ENCODE results near the gene FAM78B. TPM values are rescaled to one million over a fixed set of nuclear protein-coding genes. Genes with fewer than 3 reads are reported as not detected.

The FAM78B gene
- total and polyA plus RNA-seq, 2 experiments from 2014 or later: 0.16 to 0.43 TPM

- Histone ChIP-seq H2AFZ (no peak overlapping the region), H3F3A (ENCODE audit: insufficient read depth) (no peaks in the 10 kb centered on the region), H3K9ac (no peak overlapping the region), H3K4me3 (no peak overlapping the region), H3K4me2 (ENCODE audit: unreplicated experiment) (no peak overlapping the region), H3K27me3 (replicated peaks; ENCODE audit: insufficient read depth) (0 out of 2 replicates have a peak, but pooled peaks cover 3% of the 10 kb centered on the region), H3K9me2 (ENCODE audit: insufficient read depth) (no peaks in the 10 kb centered on the region), H3K27ac (no peak overlapping the region), H3K4me1 (ENCODE audit: insufficient read depth) (no peaks in the 10 kb centered on the region), H4K20me1 (ENCODE audit: insufficient read depth) (no peaks in the 10 kb centered on the region), H3K9me3 (ENCODE audit: low read depth) (no peaks in the 10 kb centered on the region), H3K79me2 (ENCODE audit: insufficient read depth) (no peaks in the 10 kb centered on the region), H3K36me3 (ENCODE audit: low read depth) (no peaks in the 10 kb centered on the region)
- TF ChIP-seq EZH2 (IDR thresholded peaks at IDR 0.05; ENCODE audit: insufficient read depth, poor library complexity, severe bottlenecking) (no peak), EZH2phosphoT487 (IDR thresholded peaks at IDR 0.05; ENCODE audit: insufficient read depth, low read depth) (no peak)
- DNase-seq: peak; percentile 1
- 17% methylated on average over 11 of the region's 11 CpGs for WGBS, 2 experiments (ENCODE audit: low coverage in 1 of 2, low lambda C conversion rate in 2 of 2, missing lambda C conversion rate in 2 of 2)
- in situ Hi-C loops (cut with MboI): no loop called here
Observed at GRCh38 chr1:166032572-166033371, 134.0 kb downstream of the FAM78B start.

GRCh38 chr1:166031932-166032571, 134.7 kb downstream of the FAM78B start:
- 68 to 75% methylated on average over 1 of the region's 1 CpG for WGBS, 2 experiments (ENCODE audit: low coverage in 1 of 2, low lambda C conversion rate in 2 of 2, missing lambda C conversion rate in 2 of 2)
- Histone ChIP-seq H3K9me2 (ENCODE audit: insufficient read depth) (no peaks in the 10 kb centered on the region), H3K4me3 (no peak overlapping the region), H3F3A (ENCODE audit: insufficient read depth) (no peaks in the 10 kb centered on the region), H3K9ac (no peak overlapping the region), H3K4me2 (ENCODE audit: unreplicated experiment) (no peak overlapping the region), H3K27ac (no peak overlapping the region), H3K4me1 (ENCODE audit: insufficient read depth) (no peaks in the 10 kb centered on the region), H3K27me3 (replicated peaks; ENCODE audit: insufficient read depth) (0 out of 2 replicates have a peak, but pooled peaks cover 3% of the 10 kb centered on the region), H2AFZ (no peak overlapping the region), H3K36me3 (ENCODE audit: low read depth) (no peaks in the 10 kb centered on the region), H4K20me1 (ENCODE audit: insufficient read depth) (no peaks in the 10 kb centered on the region), H3K79me2 (ENCODE audit: insufficient read depth) (no peaks in the 10 kb centered on the region), H3K9me3 (ENCODE audit: low read depth) (no peaks in the 10 kb centered on the region)
- in situ Hi-C loops (cut with MboI): no loop called here
- no peak for TF ChIP-seq EZH2 (IDR thresholded peaks at IDR 0.05; ENCODE audit: insufficient read depth, poor library complexity, severe bottlenecking)
- no peak for TF ChIP-seq EZH2phosphoT487 (IDR thresholded peaks at IDR 0.05; ENCODE audit: insufficient read depth, low read depth)
- no peak for DNase-seq

- 14 to 19% methylated on average over 4 of the region's 4 CpGs for WGBS, 2 experiments (ENCODE audit: low coverage in 1 of 2, low lambda C conversion rate in 2 of 2, missing lambda C conversion rate in 2 of 2)
- no peak for TF ChIP-seq EZH2 (IDR thresholded peaks at IDR 0.05; ENCODE audit: insufficient read depth, poor library complexity, severe bottlenecking)
- no peak for TF ChIP-seq EZH2phosphoT487 (IDR thresholded peaks at IDR 0.05; ENCODE audit: insufficient read depth, low read depth)
Observed at GRCh38 chr1:166029196-166029945, 137.4 kb downstream of the FAM78B start.

GRCh38 chr1:166026555-166026954, 140.2 kb downstream of the FAM78B start:
- Histone ChIP-seq H3F3A (ENCODE audit: insufficient read depth) (no peaks in the 10 kb centered on the region), H3K36me3 (ENCODE audit: low read depth) (no peaks in the 10 kb centered on the region), H3K27ac (no peak overlapping the region), H3K9ac (no peak overlapping the region), H3K27me3 (replicated peaks; ENCODE audit: insufficient read depth) (no peaks in the 10 kb centered on the region), H3K79me2 (ENCODE audit: insufficient read depth) (no peaks in the 10 kb centered on the region), H3K4me1 (ENCODE audit: insufficient read depth) (no peaks in the 10 kb centered on the region), H3K4me3 (no peak overlapping the region), H3K9me3 (ENCODE audit: low read depth) (no peaks in the 10 kb centered on the region), H2AFZ (no peak overlapping the region), H4K20me1 (ENCODE audit: insufficient read depth) (no peaks in the 10 kb centered on the region), H3K9me2 (ENCODE audit: insufficient read depth) (no peaks in the 10 kb centered on the region), H3K4me2 (ENCODE audit: unreplicated experiment) (no peak overlapping the region)
- in situ Hi-C loops (cut with MboI): no loop called here
- 0 to 12% methylated on average over 1 of the region's 1 CpG for WGBS, 2 experiments (ENCODE audit: low coverage in 1 of 2, low lambda C conversion rate in 2 of 2, missing lambda C conversion rate in 2 of 2)
- TF ChIP-seq EZH2 (IDR thresholded peaks at IDR 0.05; ENCODE audit: insufficient read depth, poor library complexity, severe bottlenecking) (no peak), EZH2phosphoT487 (IDR thresholded peaks at IDR 0.05; ENCODE audit: insufficient read depth, low read depth) (no peak)
- DNase-seq: no peak

More at GRCh38 chr1:166029196-166029945, 137.4 kb downstream of the FAM78B start:
- no peaks in the 10 kb centered on the region for H4K20me1 ChIP-seq (ENCODE audit: insufficient read depth)
- no peaks in the 10 kb centered on the region for H3K36me3 ChIP-seq (ENCODE audit: low read depth)
- H3K79me2 ChIP-seq (ENCODE audit: insufficient read depth): no peaks in the 10 kb centered on the region
- no peak overlapping the region for H3K27ac ChIP-seq
- no peak for DNase-seq
- H3K4me2 ChIP-seq (ENCODE audit: unreplicated experiment): no peak overlapping the region
- H3K4me3 ChIP-seq: no peak overlapping the region
- no peaks in the 10 kb centered on the region for H3F3A ChIP-seq (ENCODE audit: insufficient read depth)
- H3K9me3 ChIP-seq (ENCODE audit: low read depth): no peaks in the 10 kb centered on the region
- no peak overlapping the region for H3K9ac ChIP-seq
- in situ Hi-C loops (cut with MboI): no loop called here
- no peaks in the 10 kb centered on the region for H3K27me3 ChIP-seq (replicated peaks; ENCODE audit: insufficient read depth)
- no peak overlapping the region for H2AFZ ChIP-seq
- no peaks in the 10 kb centered on the region for H3K4me1 ChIP-seq (ENCODE audit: insufficient read depth)
- H3K9me2 ChIP-seq (ENCODE audit: insufficient read depth): no peaks in the 10 kb centered on the region
